Common myeloid progenitor, CD34-positive (primary cell): ENCODE data around the gene PALMD. TPM values are rescaled to one million over a fixed set of nuclear protein-coding genes. Genes with fewer than 3 reads are reported as not detected.

Experiments
- CTCF ChIA-PET: fragments of 350-600 bp; sonication (Branson Sonifier 250); formaldehyde crosslinking; loops from one replicate; lab custom pipeline; 2021; ENCODE audit warnings: antibody characterized with exemption; lab: Charles Lee
- POLR2A ChIA-PET: fragments of 350-600 bp; sonication (Branson Sonifier 250); formaldehyde crosslinking; loops from one replicate; lab custom pipeline; 2021; ENCODE audit warnings: antibody characterized with exemption; lab: Charles Lee
- DNase-seq, 3 donors: peaks; one replicate each; pipeline versions ENCODE4 v3.0.0 to v3.0.0-alpha.2; 2013
- H3K27ac ChIP-seq, 2 experiments: 1 replicate in 1 of 2; 2 replicates in 1 of 2; pipeline ENCODE4 v1.7.0; 2013; ENCODE audit warnings: inconsistent platforms in 2 of 2, low read length in 2 of 2, mild to moderate bottlenecking in 2 of 2, low read depth in 1 of 2, moderate library complexity in 1 of 2; ENCODE audit not compliant: severe bottlenecking in 2 of 2, insufficient read depth in 1 of 2, poor library complexity in 1 of 2
- H3K27me3 ChIP-seq, 5 experiments: replicated peaks in 2 of 5; 1 replicate in 3 of 5; 2 replicates in 2 of 5; pipeline versions ENCODE4 v1.6.1 to v1.7.0; 2013; ENCODE audit warnings: low read length in 4 of 5, mild to moderate bottlenecking in 2 of 5, moderate library complexity in 2 of 5, inconsistent platforms in 1 of 5; ENCODE audit not compliant: insufficient read depth in 5 of 5, control insufficient read depth in 4 of 5
- H3K36me3 ChIP-seq, 4 experiments: 1 replicate in 2 of 4; 2 replicates in 2 of 4; pipeline versions ENCODE4 v1.6.1 to v1.7.0; 2013; ENCODE audit warnings: low read length in 3 of 4, control low read depth in 1 of 4, mild to moderate bottlenecking in 1 of 4; ENCODE audit not compliant: control insufficient read depth in 4 of 4, insufficient read depth in 4 of 4
- H3K4me1 ChIP-seq, 4 experiments: 1 replicate in 3 of 4; 2 replicates in 1 of 4; pipeline versions ENCODE4 v1.6.1 to v1.7.1; 2013; ENCODE audit warnings: low read length in 3 of 4, mild to moderate bottlenecking in 3 of 4, control low read depth in 1 of 4, inconsistent platforms in 1 of 4, moderate library complexity in 1 of 4; ENCODE audit not compliant: control insufficient read depth in 4 of 4, insufficient read depth in 4 of 4; ENCODE audit errors: control extremely low read depth in 1 of 4
- H3K4me3 ChIP-seq, 7 experiments: 1 replicate in 4 of 7; 2 replicates in 3 of 7; pipeline versions ENCODE4 v1.5.1 to v1.7.0; 2013; ENCODE audit warnings: mild to moderate bottlenecking in 7 of 7, low read length in 6 of 7, moderate library complexity in 6 of 7, inconsistent platforms in 2 of 7, low read depth in 2 of 7, control low read depth in 1 of 7; ENCODE audit not compliant: insufficient read depth in 4 of 7, control insufficient read depth in 1 of 7; ENCODE audit errors: extremely low read depth in 1 of 7
- H3K9me3 ChIP-seq, 5 experiments: 1 replicate in 4 of 5; 2 replicates in 1 of 5; pipeline versions ENCODE4 v1.6.1 to v1.7.1; 2013; ENCODE audit warnings: low read length in 4 of 5, mild to moderate bottlenecking in 2 of 5, inconsistent platforms in 1 of 5, low read depth in 1 of 5, moderate library complexity in 1 of 5; ENCODE audit not compliant: control insufficient read depth in 4 of 5, insufficient read depth in 2 of 5; ENCODE audit errors: control extremely low read depth in 1 of 5
- WGBS: methylation state at CpG from one replicate; pipeline ENCODE4 v1.1.5; 2013; ENCODE audit not compliant: insufficient coverage; 5-methylcytosine and 5-hydroxymethylcytosine counted together
- polyA plus RNA-seq: library from polyadenylated mRNA; unstranded; fragments of 120-200 nt; gene quantifications from one replicate; pipeline ENCODE4 v1.2.1, GENCODE V29; 2013

The PALMD gene
- polyA plus RNA-seq, result 0.01 TPM

- H3K27me3 ChIP-seq, result peaks cover 7 to 18% (median 10%) of the 10 kb centered on the region in 5 experiments
- WGBS, result 42% methylated on average over 13 of the region's 17 CpGs
- H3K4me1 ChIP-seq, result no peaks in the 10 kb centered on the region
- H3K36me3 ChIP-seq, result no peaks in the 10 kb centered on the region
- CTCF ChIA-PET, result no interaction called here
- H3K9me3 ChIP-seq, result no peaks in the 10 kb centered on the region
- DNase-seq, result peak in 2 of 3 donors; percentile 5 to 8
- POLR2A ChIA-PET, result no interaction called here
- peak within 1 kb of the TSS in 1 of 2 experiments; percentile 57 for H3K27ac ChIP-seq
- peak within 1 kb of the TSS in 1 of 7 experiments; percentile 12 for H3K4me3 ChIP-seq
These were observed at the start of gene PALMD for GRCh38 chr1:99645699-99646531. Gene PALMD (plus strand): TSS chr1:99646113. CDS start chr1:99646318, 205 bp downstream.

GRCh38 chr1:99598738-99599411 lies 47.0 kb upstream of the PALMD start:
- no peaks in the 10 kb centered on the region for H3K36me3 ChIP-seq
- 100% methylated on average over 1 of the region's 2 CpGs for WGBS
- DNase-seq, result peak in 1 of 3 donors; percentile 1
- no peaks in the 10 kb centered on the region for H3K4me1 ChIP-seq
- CTCF ChIA-PET, result no interaction called here
- peak overlapping the region in 1 of 2 experiments; percentile 16 for H3K27ac ChIP-seq
- no peaks in the 10 kb centered on the region for H3K9me3 ChIP-seq
- no peak overlapping the region for H3K4me3 ChIP-seq
- H3K27me3 ChIP-seq, result no peaks in the 10 kb centered on the region
- POLR2A ChIA-PET, result no interaction called here

GRCh38 chr1:99599678-99600175 lies 46.2 kb upstream of the PALMD start:
- Histone ChIP-seq H3K27ac (no peak overlapping the region), H3K27me3 (no peaks in the 10 kb centered on the region), H3K4me1 (no peaks in the 10 kb centered on the region), H3K4me3 (no peak overlapping the region), H3K36me3 (no peaks in the 10 kb centered on the region), H3K9me3 (no peaks in the 10 kb centered on the region)
- WGBS, result 100% methylated on average over 2 of the region's 5 CpGs
- no peak for DNase-seq
- ChIA-PET CTCF (interaction anchor here (0.6 kb wide), 1 partner anchor 23 kb away, joined by 3 read pairs; no protein-coding TSS in a partner anchor), POLR2A (no interaction called here)

DNA sequence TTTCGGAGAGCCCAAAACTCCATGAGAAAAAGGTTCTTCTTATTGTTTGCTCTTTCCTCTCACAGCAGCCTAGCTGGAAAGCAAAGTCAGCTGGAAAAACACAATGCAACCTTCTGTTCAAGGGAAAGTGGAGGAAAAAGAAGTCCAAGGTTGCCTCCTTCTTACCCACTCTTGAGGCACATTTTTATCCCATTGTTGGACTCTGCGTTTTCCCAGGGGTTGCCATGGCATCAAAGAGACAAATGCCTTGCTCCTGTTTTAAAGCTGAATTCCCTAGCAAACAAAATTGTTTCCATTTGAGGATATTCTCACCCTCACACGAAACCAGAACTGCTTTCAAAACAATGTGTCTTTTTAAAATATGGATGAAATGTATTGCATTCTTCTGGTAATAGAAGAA lies 45.1 kb upstream of the PALMD start:
- WGBS, result 100% methylated on average over 1 of the region's 3 CpGs
- no peaks in the 10 kb centered on the region for H3K36me3 ChIP-seq
- H3K9me3 ChIP-seq, result no peaks in the 10 kb centered on the region
- no peaks in the 10 kb centered on the region for H3K4me1 ChIP-seq
- H3K27me3 ChIP-seq, result no peaks in the 10 kb centered on the region
- H3K27ac ChIP-seq, result no peak overlapping the region
- POLR2A ChIA-PET, result no interaction called here
- CTCF ChIA-PET, result no interaction called here
- no peak overlapping the region for H3K4me3 ChIP-seq
- no peak for DNase-seq

GRCh38 chr1:99601208-99601607 lies 44.7 kb upstream of the PALMD start:
- H3K4me3 ChIP-seq, result no peak overlapping the region
- no peaks in the 10 kb centered on the region for H3K27me3 ChIP-seq
- no peaks in the 10 kb centered on the region for H3K4me1 ChIP-seq
- WGBS, result no CpG with 5 or more reads among the region's 3 CpGs
- no peak for DNase-seq
- POLR2A ChIA-PET, result no interaction called here
- H3K36me3 ChIP-seq, result no peaks in the 10 kb centered on the region
- CTCF ChIA-PET, result no interaction called here
- no peak overlapping the region for H3K27ac ChIP-seq
- H3K9me3 ChIP-seq, result no peaks in the 10 kb centered on the region

DNA sequence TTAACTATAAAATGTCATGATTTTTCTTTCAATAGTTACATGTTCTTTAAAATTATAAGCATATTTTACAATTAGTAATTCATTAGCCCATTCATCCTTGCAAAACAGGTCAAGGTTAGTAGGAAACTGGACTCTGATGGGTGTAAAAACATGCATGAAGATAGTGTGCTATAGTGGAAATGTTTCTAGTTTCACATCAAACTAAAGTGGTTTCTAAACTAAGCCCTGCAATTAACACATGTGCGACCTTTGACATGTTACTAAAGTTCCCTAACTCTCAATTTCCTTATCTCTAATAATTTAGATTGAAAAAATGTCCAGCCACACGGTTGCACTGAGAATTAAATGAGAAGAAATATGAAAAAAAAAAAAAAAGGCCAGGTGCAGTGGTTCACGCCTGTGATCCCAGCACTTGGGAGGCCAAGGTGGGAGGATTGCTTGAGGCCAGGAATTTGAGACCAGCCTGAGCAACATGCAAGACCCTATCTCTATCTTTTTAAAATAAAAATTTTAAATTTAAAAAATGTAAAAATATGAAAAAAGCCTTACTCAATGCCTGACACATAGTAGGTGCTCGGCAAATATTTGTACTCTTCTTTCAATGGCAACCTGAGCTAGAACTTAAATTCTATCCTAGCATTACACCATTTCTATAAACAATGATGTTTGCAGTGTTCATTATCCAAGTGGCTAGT lies 44.1 kb upstream of the PALMD start:
- ChIA-PET POLR2A (no interaction called here), CTCF (no interaction called here)
- no peaks in the 10 kb centered on the region for H3K9me3 ChIP-seq
- H3K4me3 ChIP-seq, result no peak overlapping the region
- no CpG with 5 or more reads among the region's 4 CpGs for WGBS
- no peaks in the 10 kb centered on the region for H3K4me1 ChIP-seq
- H3K27ac ChIP-seq, result no peak overlapping the region
- no peaks in the 10 kb centered on the region for H3K36me3 ChIP-seq
- no peaks in the 10 kb centered on the region for H3K27me3 ChIP-seq
- no peak for DNase-seq
